Aorta (tissue), 5 donors: ENCODE results near the gene PTPRN2. TPM values are rescaled to one million over a fixed set of nuclear protein-coding genes. Genes with fewer than 3 reads are reported as not detected.

Experiments
- ATAC-seq: fragments of 200-7000 bp; cut with Tn5 transposase; one replicate; pipeline ENCODE4 v1.9.1; 2022; ENCODE audit warnings: moderate library complexity; ENCODE audit not compliant: low FRiP score
- DNase-seq, 2 donors: peaks; one replicate each; pipeline ENCODE4 v3.0.0-alpha.2; 2020
- H3K27ac ChIP-seq, 2 donors: one replicate each; pipeline ENCODE4 v1.5.1; 2013; ENCODE audit warnings: low read length in 2 of 2, mild to moderate bottlenecking in 2 of 2, moderate library complexity in 2 of 2, control low read depth in 1 of 2, inconsistent platforms in 1 of 2, low read depth in 1 of 2
- H3K27me3 ChIP-seq, 2 donors: one replicate each; pipeline ENCODE4 v1.6.1; 2013; ENCODE audit warnings: control low read depth in 1 of 2, low read length in 1 of 2, mild to moderate bottlenecking in 1 of 2, moderate library complexity in 1 of 2; ENCODE audit not compliant: insufficient read depth in 2 of 2, control insufficient read depth in 1 of 2
- H3K36me3 ChIP-seq, 2 donors: one replicate each; pipeline ENCODE4 v1.6.1; 2013; ENCODE audit warnings: control low read depth in 1 of 2, low read length in 1 of 2, mild to moderate bottlenecking in 1 of 2; ENCODE audit not compliant: insufficient read depth in 2 of 2, control insufficient read depth in 1 of 2
- H3K4me1 ChIP-seq, 2 donors: one replicate each; pipeline ENCODE4 v1.6.1; 2013; ENCODE audit warnings: low read length in 2 of 2, control low read depth in 1 of 2, mild to moderate bottlenecking in 1 of 2, moderate library complexity in 1 of 2; ENCODE audit not compliant: insufficient read depth in 2 of 2, control insufficient read depth in 1 of 2
- H3K4me3 ChIP-seq, 2 donors: one replicate each; pipeline ENCODE4 v1.5.1; 2013; ENCODE audit warnings: low read length in 2 of 2, control low read depth in 1 of 2, mild to moderate bottlenecking in 1 of 2
- H3K9me3 ChIP-seq: one replicate; pipeline ENCODE4 v1.6.1; 2013; ENCODE audit warnings: mild to moderate bottlenecking, low read length; ENCODE audit not compliant: control insufficient read depth
- WGBS, 2 donors: extraction: QIAGEN DNeasy Blood & Tissue Kit; methylation state at CpG; one replicate each; pipeline ENCODE4 v1.1.7; 2013; 5-methylcytosine and 5-hydroxymethylcytosine counted together
- intact Hi-C, 2 donors: fragments of 100-400 bp; cut with DNase I; formaldehyde crosslinking; loops; one replicate each; pipeline versions ENCODE4 v1.14.2 to v1.15.0; 2022
- polyA plus RNA-seq, 2 donors: library from polyadenylated mRNA; stranded (reverse); fragments of 200-250 nt; gene quantifications; one replicate each; pipeline ENCODE4 v1.2.3, GENCODE V29; 2013
- total RNA-seq, 2 donors: library from RNA; stranded (reverse); fragmentation: NEBNext Ultra II Directional; extraction: Animal tissue kit (Norgen Biotek cat#: 25700); gene quantifications; one replicate each; pipeline ENCODE4 v1.2.1, GENCODE V29; 2021
- donor health status: healthy with polysubstance abuse.
- donor health status: Bipolar disorder and iron deficiency.
- donor health status: DM: no; HTN: no; CAD: no.
- donor health status: DM: no; HTN: no; CAD: no.
- donor health status: DM: yes; HTN: yes; CAD: no.

The PTPRN2 gene
- total and polyA plus RNA-seq, 4 donors = 0.67 to 3.3 (median 1.4) TPM

GRCh38 chr7:158397885-158398284, 189.7 kb downstream of the PTPRN2 start:
- no peak overlapping the region for H3K4me3 ChIP-seq
- WGBS, 2 donors = 52 to 63% methylated on average over 6 of the region's 6 CpGs
- ATAC-seq = no peak
- DNase-seq = no peak
- intact Hi-C loops = no loop called here
- peaks cover 3% of the 10 kb centered on the region for H3K9me3 ChIP-seq
- no peaks in the 10 kb centered on the region for H3K27me3 ChIP-seq
- no peaks in the 10 kb centered on the region for H3K36me3 ChIP-seq
- H3K4me1 ChIP-seq = no peaks in the 10 kb centered on the region
- H3K27ac ChIP-seq = no peak overlapping the region

GRCh38 chr7:158396982-158397862, 190.4 kb downstream of the PTPRN2 start:
- intact Hi-C loops = no loop called here
- Histone ChIP-seq H3K4me1 (no peaks in the 10 kb centered on the region), H3K36me3 (no peaks in the 10 kb centered on the region), H3K27ac (no peak overlapping the region), H3K27me3 (no peaks in the 10 kb centered on the region), H3K4me3 (no peak overlapping the region), H3K9me3 (peaks cover 3% of the 10 kb centered on the region)
- ATAC-seq = no peak
- DNase-seq = peak in 1 of 2 donors; percentile 34
- 60 to 62% methylated on average over 10 of the region's 10 CpGs for WGBS, 2 donors

- Histone ChIP-seq H3K27me3 (no peaks in the 10 kb centered on the region), H3K4me1 (no peaks in the 10 kb centered on the region), H3K4me3 (no peak overlapping the region), H3K9me3 (peaks cover 3% of the 10 kb centered on the region), H3K27ac (no peak overlapping the region), H3K36me3 (no peaks in the 10 kb centered on the region)
- peak in 1 of 2 donors; percentile 52 for DNase-seq
- 50 to 57% methylated on average over 17 of the region's 17 CpGs for WGBS, 2 donors
- intact Hi-C loops = no loop called here
- no peak for ATAC-seq
Measured at GRCh38 chr7:158396301-158396905, 191.2 kb downstream of the PTPRN2 start.

- Histone ChIP-seq H3K4me1 (no peaks in the 10 kb centered on the region), H3K9me3 (peaks cover 3% of the 10 kb centered on the region), H3K4me3 (no peak overlapping the region), H3K27ac (no peak overlapping the region), H3K36me3 (no peaks in the 10 kb centered on the region), H3K27me3 (no peaks in the 10 kb centered on the region)
- WGBS, 2 donors = 61 to 71% methylated on average over 23 to 28 of the region's 28 CpGs
- ATAC-seq (no peak), DNase-seq (peak in 1 of 2 donors; percentile 62)
- intact Hi-C loops = no loop called here
Measured at GRCh38 chr7:158395780-158396278, 191.8 kb downstream of the PTPRN2 start.

GRCh38 chr7:158395349-158395748, 192.3 kb downstream of the PTPRN2 start:
- intact Hi-C loops = no loop called here
- ATAC-seq (no peak), DNase-seq (peak in 1 of 2 donors; percentile 58)
- 90 to 94% methylated on average over 22 to 46 of the region's 46 CpGs for WGBS, 2 donors
- Histone ChIP-seq H3K36me3 (no peaks in the 10 kb centered on the region), H3K9me3 (peaks cover 3% of the 10 kb centered on the region), H3K27ac (no peak overlapping the region), H3K4me1 (no peaks in the 10 kb centered on the region), H3K4me3 (no peak overlapping the region), H3K27me3 (no peaks in the 10 kb centered on the region)

- DNase-seq = peak in 1 of 2 donors; percentile 79
- H3K4me3 ChIP-seq = no peak overlapping the region
- no peaks in the 10 kb centered on the region for H3K4me1 ChIP-seq
- no peaks in the 10 kb centered on the region for H3K36me3 ChIP-seq
- H3K27me3 ChIP-seq = no peaks in the 10 kb centered on the region
- H3K27ac ChIP-seq = no peak overlapping the region
- WGBS, 2 donors = 29 to 40% methylated on average over 23 to 25 of the region's 25 CpGs
- intact Hi-C loops = no loop called here
- peaks cover 3% of the 10 kb centered on the region for H3K9me3 ChIP-seq
- no peak for ATAC-seq
Measured at GRCh38 chr7:158394936-158395335, 192.7 kb downstream of the PTPRN2 start.

GRCh38 chr7:158393926-158394625, 193.5 kb downstream of the PTPRN2 start:
- no peaks in the 10 kb centered on the region for H3K27me3 ChIP-seq
- no peaks in the 10 kb centered on the region for H3K4me1 ChIP-seq
- intact Hi-C loops = no loop called here
- DNase-seq (peak in 1 of 2 donors; percentile 59), ATAC-seq (peak; percentile 5)
- no peak overlapping the region for H3K27ac ChIP-seq
- WGBS, 2 donors = 83 to 85% methylated on average over 16 of the region's 16 CpGs
- no peaks in the 10 kb centered on the region for H3K9me3 ChIP-seq
- no peaks in the 10 kb centered on the region for H3K36me3 ChIP-seq
- no peak overlapping the region for H3K4me3 ChIP-seq

- no peak for ATAC-seq
- WGBS, 2 donors = 82 to 86% methylated on average over 11 of the region's 11 CpGs
- no peaks in the 10 kb centered on the region for H3K9me3 ChIP-seq
- no peak for DNase-seq
- no peak overlapping the region for H3K4me3 ChIP-seq
- H3K4me1 ChIP-seq = no peaks in the 10 kb centered on the region
- H3K27ac ChIP-seq = no peak overlapping the region
- no peaks in the 10 kb centered on the region for H3K27me3 ChIP-seq
- no peaks in the 10 kb centered on the region for H3K36me3 ChIP-seq
- intact Hi-C loops = no loop called here
Measured at GRCh38 chr7:158392251-158392650, 195.4 kb downstream of the PTPRN2 start.
